Measurements from ENCODE around the gene KMT2C. TPM values are rescaled to one million over a fixed set of nuclear protein-coding genes. Genes with fewer than 3 reads are reported as not detected.

KMT2C gene
- polyA plus RNA-seq, 4 donors, result 34.5 to 41.3 (median 36.7) TPM

Other genes starting within 250 kb of the KMT2C start
- gene XRCC2, start 240.1 kb upstream of the KMT2C start, polyA plus RNA-seq (ENCODE audit: insufficient read length in 4 of 4), result 1 to 10 TPM; 6.0 to 7.4 (median 6.3) TPM

Measured in right renal pelvis (tissue), 4 donors.